Adipose tissue (tissue), 3 donors: Measurements from ENCODE around the gene NFKB1. TPM values are rescaled to one million over a fixed set of nuclear protein-coding genes. Genes with fewer than 3 reads are reported as not detected.
"Not testable (repeated sequence)": the region's sequence is repeated elsewhere in the genome, so short reads cannot be mapped to it uniquely, and the experiment has no call there.

Experiments used
- H3K27ac ChIP-seq: one replicate; pipeline ENCODE4 v1.5.1; 2013; ENCODE audit warnings: low read depth, low read length
- WGBS, 3 donors: extraction: QIAGEN DNeasy Blood & Tissue Kit; methylation state at CpG; one replicate each; pipeline ENCODE4 v1.1.7; 2013; 5-methylcytosine and 5-hydroxymethylcytosine counted together
- polyA plus RNA-seq, 3 donors: library from polyadenylated mRNA; stranded (reverse); fragments of 200-250 nt; gene quantifications; one replicate each; pipeline ENCODE4 v1.2.3, GENCODE V29; 2013
- donor health status: healthy with polysubstance abuse.
- donor health status: Bipolar disorder and iron deficiency.
- donor health status: healthy.

The NFKB1 gene
- polyA plus RNA-seq, 3 donors, result 9.2 to 57.0 (median 22.9) TPM

DNA sequence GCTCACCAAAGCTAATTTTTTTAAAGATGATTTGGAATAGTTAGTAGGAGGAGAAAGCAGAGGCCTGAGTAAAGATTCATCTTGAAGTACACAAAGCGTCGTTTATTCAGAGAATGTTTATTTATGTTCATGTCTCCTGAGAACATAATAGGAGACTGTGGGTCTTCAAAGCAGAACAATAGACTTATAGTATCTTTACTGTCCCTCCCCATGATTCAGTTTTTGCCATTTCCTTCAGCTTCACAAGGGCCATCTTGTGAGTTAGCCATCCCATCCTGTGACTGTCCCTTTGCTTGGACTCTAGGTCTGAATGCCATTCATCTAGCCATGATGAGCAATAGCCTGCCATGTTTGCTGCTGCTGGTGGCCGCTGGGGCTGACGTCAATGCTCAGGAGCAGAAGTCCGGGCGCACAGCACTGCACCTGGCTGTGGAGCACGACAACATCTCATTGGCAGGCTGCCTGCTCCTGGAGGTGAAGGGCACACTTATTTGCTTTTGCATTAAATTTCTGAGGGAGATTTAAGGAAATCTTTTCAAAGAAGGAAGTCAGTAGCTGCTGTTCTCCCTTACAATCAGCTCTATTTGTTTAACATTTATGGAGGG, 105.8 kb downstream of the NFKB1 start:
- WGBS, 3 donors, result 63 to 94% (median 84%) methylated on average over 7 of the region's 7 CpGs
- no peak overlapping the region for H3K27ac ChIP-seq

- H3K27ac ChIP-seq, result no peak overlapping the region
- 89 to 97% (median 94%) methylated on average over 1 of the region's 1 CpG for WGBS, 3 donors
Observed at GRCh38 chr4:102608190-102608589, 107.0 kb downstream of the NFKB1 start.

DNA sequence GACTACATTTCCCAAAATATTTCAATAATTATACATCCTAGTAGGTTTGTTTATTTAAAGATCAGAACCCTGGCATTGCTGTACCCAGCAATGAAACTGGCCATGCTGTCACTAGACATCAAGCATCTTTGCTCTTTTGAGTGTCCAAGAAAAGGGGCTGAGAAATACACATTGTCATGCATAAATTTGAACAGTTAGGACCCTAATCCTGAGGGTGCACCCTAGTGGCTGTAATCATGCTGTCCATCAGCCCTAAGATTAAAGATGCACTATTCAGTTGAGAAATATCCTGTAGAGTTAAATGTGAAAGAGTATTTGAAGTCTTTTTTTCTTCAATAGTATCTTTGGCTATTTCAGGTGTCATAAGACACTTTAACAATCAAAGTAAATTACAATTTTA, 108.8 kb downstream of the NFKB1 start:
- H3K27ac ChIP-seq, result no peak overlapping the region

DNA sequence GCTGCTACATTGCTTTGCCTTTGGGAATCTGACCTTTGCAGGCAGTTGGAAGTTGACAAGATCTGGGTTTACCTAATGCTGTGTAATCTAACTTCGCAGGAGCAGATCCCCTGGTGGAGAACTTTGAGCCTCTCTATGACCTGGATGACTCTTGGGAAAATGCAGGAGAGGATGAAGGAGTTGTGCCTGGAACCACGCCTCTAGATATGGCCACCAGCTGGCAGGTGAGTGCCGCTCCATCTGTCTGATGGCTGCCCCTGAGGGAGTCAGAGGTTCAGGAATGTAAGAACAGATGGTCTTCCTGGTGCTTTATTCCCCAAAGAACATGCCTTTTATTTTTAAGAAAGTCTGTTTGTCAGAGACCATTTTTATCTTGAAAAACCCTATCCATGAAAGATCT, 109.3 kb downstream of the NFKB1 start:
- H3K27ac ChIP-seq, result no peak overlapping the region
- WGBS, 3 donors, result 83 to 91% (median 88%) methylated on average over 3 of the region's 3 CpGs

DNA sequence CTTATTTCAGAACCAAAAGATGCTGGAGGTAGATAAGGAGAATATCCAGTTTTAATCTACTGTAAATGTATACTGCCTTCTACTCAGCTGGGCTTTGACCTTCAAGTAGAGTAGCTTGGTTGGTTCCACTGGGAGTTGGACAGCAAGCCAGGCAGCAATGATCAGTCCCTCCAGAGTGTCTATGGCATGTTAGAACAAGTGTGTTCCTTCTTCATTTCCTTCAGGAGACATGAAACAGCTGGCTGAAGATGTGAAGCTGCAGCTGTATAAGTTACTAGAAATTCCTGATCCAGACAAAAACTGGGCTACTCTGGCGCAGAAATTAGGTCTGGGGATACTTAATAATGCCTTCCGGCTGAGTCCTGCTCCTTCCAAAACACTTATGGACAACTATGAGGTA, 111.1 kb downstream of the NFKB1 start:
- WGBS, 3 donors, result 88 to 91% (median 89%) methylated on average over 2 of the region's 2 CpGs
- H3K27ac ChIP-seq, result no peak overlapping the region

DNA sequence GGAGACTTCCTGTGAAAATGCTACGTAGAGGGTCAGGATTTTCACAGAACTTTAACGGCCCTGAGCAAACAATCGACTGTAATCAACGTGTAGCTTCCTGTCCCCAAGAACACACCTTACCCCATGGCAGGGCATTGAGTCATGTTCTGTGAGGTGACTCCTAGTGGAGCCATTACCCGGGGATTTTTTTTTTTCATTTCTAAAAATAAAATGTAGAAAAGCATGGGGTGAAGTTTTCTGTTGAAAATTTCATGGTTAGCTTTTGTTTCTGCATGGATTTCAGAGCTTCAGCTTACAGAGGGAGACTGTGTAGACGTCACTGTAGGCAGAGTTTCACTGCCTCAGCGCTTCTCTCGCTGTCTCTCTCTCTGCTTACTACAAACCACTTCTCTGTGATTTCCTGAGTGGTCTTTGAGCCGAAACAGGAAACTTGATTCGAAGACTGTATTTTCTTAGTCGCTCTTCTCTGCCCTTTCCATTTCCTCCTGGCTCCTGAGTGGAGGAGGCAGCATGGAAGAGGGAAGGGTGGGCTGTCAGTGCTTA, 111.7 kb downstream of the NFKB1 start:
- 46 to 63% (median 49%) methylated on average over 11 of the region's 11 CpGs for WGBS, 3 donors
- no peak overlapping the region for H3K27ac ChIP-seq

DNA sequence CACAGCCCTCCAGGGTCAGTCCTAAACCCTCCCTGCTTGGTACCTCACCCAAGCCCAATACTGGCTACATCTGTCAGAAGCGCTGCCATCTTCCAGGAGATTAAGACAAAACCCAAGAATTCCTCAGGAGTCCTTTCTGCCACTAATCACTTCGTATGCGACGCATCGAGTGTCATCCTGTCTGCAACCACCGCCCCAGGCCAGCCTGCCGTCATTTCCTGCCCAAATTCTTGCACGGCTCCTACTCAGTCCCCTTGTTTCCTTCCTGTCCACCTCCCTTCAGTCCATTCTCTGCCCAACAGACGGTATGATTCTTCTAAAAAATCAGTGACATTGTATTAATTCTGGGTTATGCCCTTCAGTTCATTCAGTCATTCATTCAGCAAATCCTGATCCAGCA, 113.6 kb downstream of the NFKB1 start:
- WGBS, 3 donors, result 61 to 87% (median 75%) methylated on average over 9 of the region's 9 CpGs

GRCh38 chr4:102616636-102617035, 115.5 kb downstream of the NFKB1 start:
- 72 to 83% (median 78%) methylated on average over 9 of the region's 9 CpGs for WGBS, 3 donors
- H3K27ac ChIP-seq, result no peak overlapping the region

More for the DNA sequence above, 113.6 kb downstream of the NFKB1 start:
- no peak overlapping the region for H3K27ac ChIP-seq

GRCh38 chr4:102619021-102619420, 117.9 kb downstream of the NFKB1 start:
- 56 to 62% (median 61%) methylated on average over 9 of the region's 9 CpGs for WGBS, 3 donors
- not testable (repeated sequence) for H3K27ac ChIP-seq

DNA sequence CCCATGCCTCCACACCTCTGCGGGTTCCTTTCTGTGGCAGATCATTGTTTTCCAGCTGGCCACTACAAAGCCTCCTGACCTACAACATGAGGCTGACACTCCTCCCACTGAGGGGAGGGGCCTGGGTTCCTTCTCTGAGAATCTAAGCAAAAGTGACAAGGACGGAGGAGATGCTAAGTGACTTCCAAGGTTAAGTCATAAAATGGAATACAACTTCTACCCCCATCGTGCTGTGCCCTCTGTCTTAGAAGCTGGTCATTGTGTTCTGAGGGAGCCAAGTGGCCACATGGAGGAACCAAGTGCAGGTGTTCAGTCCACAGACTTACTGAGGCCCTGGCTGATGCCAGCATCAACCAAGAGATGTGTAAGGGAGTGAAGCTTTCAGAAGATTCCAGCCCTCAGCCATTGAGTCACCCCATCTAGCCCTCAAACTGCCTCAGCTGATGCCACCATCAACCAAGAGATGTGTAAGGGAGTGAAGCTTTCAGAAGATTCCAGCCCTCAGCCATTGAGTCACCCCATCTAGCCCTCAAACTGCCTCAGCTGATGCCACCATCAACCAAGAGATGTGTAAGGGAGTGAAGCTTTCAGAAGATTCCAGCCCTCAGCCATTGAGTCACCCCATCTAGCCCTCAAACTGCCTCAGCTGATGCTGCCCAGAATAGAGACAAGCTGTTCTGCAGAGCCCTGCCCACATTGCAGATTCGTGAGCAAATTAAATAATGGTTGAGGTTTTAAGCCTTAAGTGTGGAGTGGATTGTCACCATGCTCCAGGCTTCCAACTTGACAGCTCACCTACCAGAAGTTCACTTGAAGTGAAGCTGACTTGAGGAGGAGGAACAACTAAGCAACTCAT, 118.8 kb downstream of the NFKB1 start:
- WGBS, 3 donors, result 48 to 74% (median 70%) methylated on average over 4 of the region's 4 CpGs
- H3K27ac ChIP-seq, result not testable (repeated sequence)

GRCh38 chr4:102620697-102621497, 119.7 kb downstream of the NFKB1 start:
- H3K27ac ChIP-seq, result no peak overlapping the region
- 34 to 88% (median 83%) methylated on average over 8 of the region's 8 CpGs for WGBS, 3 donors

DNA sequence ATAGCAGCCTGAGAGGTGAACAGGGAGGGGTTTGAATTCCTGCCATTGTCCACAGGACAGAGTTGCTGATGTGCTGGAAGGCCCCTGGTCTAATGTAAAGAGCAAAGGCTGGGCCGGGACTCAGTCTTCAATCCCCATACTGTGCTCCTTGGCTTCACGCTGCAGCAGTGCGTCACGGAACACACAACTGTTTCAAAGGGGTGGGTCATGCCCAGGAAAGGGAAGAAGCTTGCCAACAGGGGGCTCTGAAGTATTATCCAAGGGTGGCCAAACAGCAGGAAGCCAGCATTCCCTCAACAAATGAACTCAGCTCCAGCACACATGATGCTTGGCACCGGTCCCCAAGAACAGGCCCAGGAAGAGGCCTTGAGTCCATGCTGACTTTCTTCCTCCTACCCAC, 122.5 kb downstream of the NFKB1 start:
- H3K27ac ChIP-seq, result no peak overlapping the region
- 77 to 79% (median 77%) methylated on average over 5 of the region's 5 CpGs for WGBS, 3 donors

GRCh38 chr4:102624505-102624904, 123.3 kb downstream of the NFKB1 start:
- H3K27ac ChIP-seq, result no peak overlapping the region
- 90 to 96% (median 94%) methylated on average over 4 of the region's 4 CpGs for WGBS, 3 donors

- 35 to 78% (median 51%) methylated on average over 3 of the region's 3 CpGs for whole genome bisulfite sequencing, 3 donors
- H3K27ac ChIP-seq, result no peak overlapping the region
Observed at GRCh38 chr4:102625232-102625930, 124.2 kb downstream of the NFKB1 start.

DNA sequence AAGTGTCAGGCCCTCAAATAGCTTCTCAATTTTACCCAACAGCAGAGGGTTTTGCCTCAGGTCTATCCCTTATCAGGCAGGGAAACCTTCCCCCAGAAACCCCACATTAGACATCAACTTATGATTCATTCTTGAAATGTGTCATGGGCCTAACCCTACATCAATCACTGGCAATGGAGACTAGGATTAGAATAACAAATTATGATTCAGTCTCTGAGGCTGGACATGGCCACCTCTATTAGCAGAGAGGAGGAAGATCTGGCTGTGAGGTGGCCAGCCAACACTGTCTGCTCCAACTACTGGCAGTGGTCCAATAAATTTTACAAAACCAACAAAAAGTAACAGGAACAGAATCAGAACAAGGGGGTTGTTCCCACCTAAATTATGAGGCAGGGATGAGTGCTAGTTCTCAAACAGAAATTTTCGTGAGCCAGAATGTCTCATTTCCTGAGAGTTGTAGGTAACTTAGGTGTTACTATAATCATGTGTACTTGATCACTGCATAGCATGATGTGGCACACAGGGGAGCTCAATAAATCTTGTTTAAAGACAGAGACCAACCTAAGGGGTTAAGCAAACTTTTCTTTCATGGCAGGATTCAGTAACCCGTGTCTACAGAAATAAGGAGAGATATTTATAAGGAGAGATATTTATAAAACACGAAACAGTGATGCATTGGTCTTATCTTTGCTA, 126.8 kb downstream of the NFKB1 start:
- 62 to 73% (median 72%) methylated on average over 3 of the region's 3 CpGs for WGBS, 3 donors
- H3K27ac ChIP-seq, result no peak overlapping the region

DNA sequence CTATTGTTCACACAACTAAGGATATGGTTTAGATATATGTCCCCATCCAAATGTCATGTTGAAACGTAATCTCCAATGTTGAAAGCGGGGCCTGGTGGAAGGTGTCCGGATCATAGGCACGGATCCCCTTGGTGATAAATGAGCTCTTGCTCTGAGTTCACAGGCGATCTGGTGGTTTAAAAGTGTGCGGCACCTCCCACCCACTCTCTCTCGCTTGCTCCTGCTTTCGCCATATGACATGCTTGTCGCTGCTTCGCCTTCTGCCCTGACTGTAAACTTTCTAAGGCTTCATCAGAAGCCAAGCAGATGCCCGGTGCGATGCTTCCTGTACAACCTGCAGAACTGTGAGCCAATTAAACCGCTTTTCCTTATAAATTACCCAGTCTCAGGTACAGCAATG, 128.5 kb downstream of the NFKB1 start:
- no peak overlapping the region for H3K27ac ChIP-seq
- WGBS, 3 donors, result 81 to 86% (median 82%) methylated on average over 13 of the region's 13 CpGs

DNA sequence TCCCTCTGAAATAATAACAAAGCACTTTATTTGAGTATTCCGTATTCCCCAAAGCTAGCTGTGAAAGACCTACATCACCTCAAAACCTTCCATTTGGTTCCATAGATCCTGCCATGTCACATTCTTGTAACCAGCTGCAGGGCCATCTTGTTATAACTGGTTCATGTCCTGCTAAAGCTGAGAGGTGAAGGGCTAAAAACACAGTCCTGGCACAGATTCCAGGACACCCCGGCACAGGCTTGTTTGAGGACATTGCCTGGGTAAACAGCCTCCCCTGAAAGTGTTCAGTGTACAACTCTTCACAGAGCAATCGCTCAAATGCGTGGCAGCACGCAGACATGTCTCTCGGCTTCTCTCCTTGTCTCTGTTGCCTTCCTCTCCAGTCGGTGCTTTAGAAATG, 130.5 kb downstream of the NFKB1 start:
- no peak overlapping the region for H3K27ac ChIP-seq
- 74 to 77% (median 76%) methylated on average over 7 of the region's 7 CpGs for WGBS, 3 donors
